Measurements from ENCODE around the gene EOLA2. TPM values are rescaled to one million over a fixed set of nuclear protein-coding genes. Genes with fewer than 3 reads are reported as not detected.
"Not testable (repeated sequence)": the region's sequence is repeated elsewhere in the genome, so short reads cannot be mapped to it uniquely, and the experiment has no call there.

Gene EOLA2
- total RNA-seq, 1 donor from 2014 or later = 53.0 TPM

DNA sequence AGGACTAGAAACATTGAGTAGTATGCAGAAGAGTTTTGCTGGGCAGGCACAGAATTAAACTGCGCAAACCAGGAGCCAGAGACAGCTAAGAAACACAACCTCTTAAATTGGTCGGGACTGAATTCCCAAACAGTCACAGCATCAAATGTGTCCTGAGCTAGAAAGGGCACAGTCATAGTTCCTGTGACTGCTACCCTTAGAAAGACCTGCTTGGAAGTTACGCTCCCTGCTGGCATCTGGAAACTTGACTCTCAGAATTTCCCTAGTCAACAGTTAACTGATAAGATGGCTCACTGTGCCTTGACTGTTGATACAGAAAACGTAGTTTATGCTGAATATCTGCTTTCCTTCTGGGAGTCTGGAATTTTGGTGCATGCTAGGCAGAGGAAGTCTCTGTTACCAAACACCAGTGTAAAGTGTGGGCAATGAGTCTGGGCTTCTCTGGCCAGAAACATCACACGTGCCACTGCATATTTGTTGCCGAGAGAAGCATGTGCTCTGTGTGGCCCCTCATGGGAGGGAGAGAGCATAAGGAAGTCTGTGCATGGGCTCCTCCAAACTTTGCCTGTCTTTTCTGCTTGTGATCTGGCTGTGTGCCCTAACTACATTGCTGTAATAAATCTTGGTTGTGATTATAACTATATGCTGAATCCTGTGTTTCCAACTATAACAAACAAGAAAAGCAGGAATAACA is 11.6 kb upstream of the EOLA2 start:
- no peaks in the 10 kb centered on the region for H3K9me3 Mint-ChIP-seq (ENCODE audit: unreplicated experiment)
- H3K36me3 Mint-ChIP-seq (ENCODE audit: unreplicated experiment) = no peaks in the 10 kb centered on the region
- no peak overlapping the region for H3K27ac Mint-ChIP-seq (ENCODE audit: unreplicated experiment)
- H3K27me3 Mint-ChIP-seq (ENCODE audit: unreplicated experiment) = no peaks in the 10 kb centered on the region
- no peak for DNase-seq
- H3K4me3 Mint-ChIP-seq (ENCODE audit: unreplicated experiment) = no peak overlapping the region
- H3K4me1 Mint-ChIP-seq (ENCODE audit: low read depth, unreplicated experiment) = no peaks in the 10 kb centered on the region
- TF ChIP-seq, protein P1, sequence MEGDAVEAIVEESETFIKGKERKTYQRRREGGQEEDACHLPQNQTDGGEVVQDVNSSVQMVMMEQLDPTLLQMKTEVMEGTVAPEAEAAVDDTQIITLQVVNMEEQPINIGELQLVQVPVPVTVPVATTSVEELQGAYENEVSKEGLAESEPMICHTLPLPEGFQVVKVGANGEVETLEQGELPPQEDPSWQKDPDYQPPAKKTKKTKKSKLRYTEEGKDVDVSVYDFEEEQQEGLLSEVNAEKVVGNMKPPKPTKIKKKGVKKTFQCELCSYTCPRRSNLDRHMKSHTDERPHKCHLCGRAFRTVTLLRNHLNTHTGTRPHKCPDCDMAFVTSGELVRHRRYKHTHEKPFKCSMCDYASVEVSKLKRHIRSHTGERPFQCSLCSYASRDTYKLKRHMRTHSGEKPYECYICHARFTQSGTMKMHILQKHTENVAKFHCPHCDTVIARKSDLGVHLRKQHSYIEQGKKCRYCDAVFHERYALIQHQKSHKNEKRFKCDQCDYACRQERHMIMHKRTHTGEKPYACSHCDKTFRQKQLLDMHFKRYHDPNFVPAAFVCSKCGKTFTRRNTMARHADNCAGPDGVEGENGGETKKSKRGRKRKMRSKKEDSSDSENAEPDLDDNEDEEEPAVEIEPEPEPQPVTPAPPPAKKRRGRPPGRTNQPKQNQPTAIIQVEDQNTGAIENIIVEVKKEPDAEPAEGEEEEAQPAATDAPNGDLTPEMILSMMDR (IDR thresholded peaks at IDR 0.05; ENCODE audit: partially characterized antibody, unreplicated experiment) = no peak

DNA sequence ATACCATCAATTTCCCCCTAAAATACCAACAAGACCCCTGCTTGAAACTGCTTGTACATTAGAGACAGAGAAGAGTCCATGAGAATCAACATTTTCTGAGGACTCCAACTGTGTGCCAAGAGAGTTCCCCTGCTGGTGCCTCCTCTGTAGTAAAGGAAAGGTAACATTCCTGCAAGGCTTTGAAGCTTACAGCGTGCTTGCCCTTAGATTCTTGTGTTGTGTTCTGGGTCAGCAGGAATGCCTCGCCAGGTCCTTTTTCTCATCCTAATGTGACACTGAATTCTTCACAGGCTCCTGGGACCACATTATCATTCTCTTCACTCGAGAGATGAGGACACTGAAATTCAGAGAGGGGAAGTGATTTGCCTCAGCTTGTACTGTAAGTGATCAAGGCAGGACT is 9.7 kb upstream of the EOLA2 start:
- TF ChIP-seq, protein P1 (IDR thresholded peaks at IDR 0.05; ENCODE audit: partially characterized antibody, unreplicated experiment) = no peak
- no peak for DNase-seq
- Mint-ChIP-seq H3K9me3 (ENCODE audit: unreplicated experiment) (no peaks in the 10 kb centered on the region), H3K4me3 (ENCODE audit: unreplicated experiment) (no peak overlapping the region), H3K36me3 (ENCODE audit: unreplicated experiment) (no peaks in the 10 kb centered on the region), H3K4me1 (ENCODE audit: low read depth, unreplicated experiment) (no peaks in the 10 kb centered on the region), H3K27me3 (ENCODE audit: unreplicated experiment) (no peaks in the 10 kb centered on the region), H3K27ac (ENCODE audit: unreplicated experiment) (no peak overlapping the region)

DNA sequence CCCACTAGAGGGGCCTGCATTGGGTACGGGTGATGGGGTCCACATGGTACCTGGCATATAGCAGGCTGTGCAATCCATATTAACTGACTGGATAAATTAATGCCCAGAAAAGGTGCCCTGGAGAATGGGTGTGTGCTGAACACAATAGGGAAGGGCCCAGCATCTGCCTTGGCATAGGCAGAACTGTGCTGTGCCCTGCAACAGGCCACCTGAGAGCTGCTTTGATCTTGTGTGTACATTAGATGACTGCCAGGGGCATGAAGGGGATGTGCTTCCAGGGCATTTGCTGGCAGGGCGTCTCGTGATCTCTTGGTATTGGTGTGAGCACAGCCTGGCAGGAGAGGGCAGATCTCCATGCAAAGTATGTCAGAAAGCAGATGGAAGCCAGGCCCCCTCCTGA is 8.6 kb upstream of the EOLA2 start:
- DNase-seq; H3K4me3 Mint-ChIP-seq (ENCODE audit: unreplicated experiment): not testable (repeated sequence)

DNA sequence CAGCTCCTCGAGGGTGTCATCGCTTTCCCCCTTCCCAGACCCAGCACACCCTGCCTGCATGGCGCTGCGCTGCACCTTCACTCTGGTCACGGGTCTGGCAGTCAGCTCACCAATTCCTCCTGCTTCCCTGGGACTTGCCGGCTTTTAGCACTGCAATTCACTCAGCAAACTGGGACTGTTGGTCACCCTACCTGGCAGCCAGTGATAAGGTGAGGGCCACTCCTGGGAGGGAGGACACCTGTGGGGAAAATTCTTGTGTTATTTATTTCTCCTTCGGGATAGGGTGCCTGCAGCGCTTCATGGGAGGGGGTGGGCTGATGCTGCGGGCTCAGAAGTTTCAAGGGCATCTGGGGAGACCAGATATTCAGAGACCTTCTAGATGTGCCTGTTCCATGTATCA is 7.5 kb upstream of the EOLA2 start:
- not testable (repeated sequence) for DNase-seq; H3K4me1 Mint-ChIP-seq (ENCODE audit: low read depth, unreplicated experiment); H3K27ac Mint-ChIP-seq (ENCODE audit: unreplicated experiment); H3K4me3 Mint-ChIP-seq (ENCODE audit: unreplicated experiment); H3K9me3 Mint-ChIP-seq (ENCODE audit: unreplicated experiment); H3K27me3 Mint-ChIP-seq (ENCODE audit: unreplicated experiment); H3K36me3 Mint-ChIP-seq (ENCODE audit: unreplicated experiment)

More for the DNA sequence above, 8.6 kb upstream of the EOLA2 start:
- not testable (repeated sequence) for H3K27me3 Mint-ChIP-seq (ENCODE audit: unreplicated experiment); H3K27ac Mint-ChIP-seq (ENCODE audit: unreplicated experiment); H3K36me3 Mint-ChIP-seq (ENCODE audit: unreplicated experiment); H3K9me3 Mint-ChIP-seq (ENCODE audit: unreplicated experiment); H3K4me1 Mint-ChIP-seq (ENCODE audit: low read depth, unreplicated experiment)

DNA sequence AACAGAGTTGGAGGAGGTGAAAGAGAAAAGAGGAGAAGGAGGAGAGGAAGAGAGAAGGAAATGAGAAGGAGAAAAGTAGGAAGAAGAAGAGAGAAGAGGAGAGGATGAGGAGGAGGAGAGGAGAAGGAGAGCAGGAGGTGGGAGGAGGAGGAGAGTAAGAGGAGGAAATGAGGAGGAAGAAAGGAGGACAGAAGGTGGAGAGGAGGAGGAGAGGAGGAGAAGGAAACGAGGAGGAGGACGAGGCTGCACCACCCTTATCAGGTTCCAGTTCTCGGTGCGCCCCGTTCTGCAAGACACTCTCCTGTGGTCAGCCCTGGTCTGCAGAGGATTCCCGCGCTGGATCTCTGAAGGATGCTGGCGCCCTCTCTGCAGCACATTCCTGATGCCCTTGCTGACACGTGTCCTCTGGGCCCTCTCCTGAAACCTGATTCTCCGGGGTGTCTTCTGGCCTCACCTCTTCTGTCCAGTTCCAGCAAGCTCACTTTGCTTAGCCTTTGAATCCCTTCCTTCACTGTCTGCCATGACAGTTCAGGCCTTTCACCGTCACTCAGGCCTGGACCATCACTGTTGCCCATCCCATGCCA is 6.9 kb upstream of the EOLA2 start:
- not testable (repeated sequence) for H3K4me1 Mint-ChIP-seq (ENCODE audit: low read depth, unreplicated experiment); H3K9me3 Mint-ChIP-seq (ENCODE audit: unreplicated experiment); H3K27ac Mint-ChIP-seq (ENCODE audit: unreplicated experiment); H3K27me3 Mint-ChIP-seq (ENCODE audit: unreplicated experiment); DNase-seq; H3K4me3 Mint-ChIP-seq (ENCODE audit: unreplicated experiment); H3K36me3 Mint-ChIP-seq (ENCODE audit: unreplicated experiment)

DNA sequence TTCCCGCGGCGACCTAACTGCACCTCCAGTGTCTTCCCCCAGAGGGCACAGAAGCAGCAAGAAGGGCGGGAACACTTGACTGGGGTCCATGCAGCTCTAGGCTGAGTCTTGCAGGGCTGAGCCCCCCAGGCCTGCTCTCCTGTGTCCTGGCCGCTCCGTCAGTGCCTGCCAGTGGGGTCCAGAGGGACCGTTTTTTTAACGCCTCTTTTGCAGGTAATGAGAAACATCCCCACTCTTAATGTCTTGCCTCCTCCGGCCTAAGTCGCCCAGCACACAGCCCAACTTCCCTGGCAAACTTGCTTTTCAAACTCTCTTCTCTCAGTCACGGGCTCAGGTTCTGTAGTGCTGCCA is 2.4 kb upstream of the EOLA2 start:
- TF ChIP-seq, protein P1 (IDR thresholded peaks at IDR 0.05; ENCODE audit: partially characterized antibody, unreplicated experiment) = peak; percentile 18
- not testable (repeated sequence) for H3K36me3 Mint-ChIP-seq (ENCODE audit: unreplicated experiment); H3K9me3 Mint-ChIP-seq (ENCODE audit: unreplicated experiment); DNase-seq; H3K27me3 Mint-ChIP-seq (ENCODE audit: unreplicated experiment); H3K4me1 Mint-ChIP-seq (ENCODE audit: low read depth, unreplicated experiment)
- H3K4me3 Mint-ChIP-seq (ENCODE audit: unreplicated experiment) = peak overlapping the region; percentile 90
- H3K27ac Mint-ChIP-seq (ENCODE audit: unreplicated experiment) = peak overlapping the region; percentile 94

Data from glutamatergic neuron (in vitro differentiated cells).